Measurements from ENCODE around the gene COL2A1.

COL2A1 gene

GRCh38 chr12:48008950-48009349 is 4.7 kb upstream of the COL2A1 start:
- no peak overlapping the region for H3K27ac ChIP-seq (ENCODE audit: extremely low read depth, low read depth, low read length)
- H3K4me1 ChIP-seq (ENCODE audit: control insufficient read depth, insufficient read depth, low read length) = no peaks in the 10 kb centered on the region
- no peaks in the 10 kb centered on the region for H3K9me3 ChIP-seq (ENCODE audit: control insufficient read depth, insufficient read depth, low read depth, low read length)
- ChIA-PET CTCF (no interaction called here), POLR2A (no interaction called here)
- no peak for TF ChIP-seq ZNF121 (tag by site-specific recombination; IDR thresholded peaks at IDR 0.05)
- TF ChIP-seq BCL11A (tag by site-specific recombination; IDR thresholded peaks at IDR 0.05; ENCODE audit: low read depth) = no peak
- TF ChIP-seq ZIC2 (tag by site-specific recombination; IDR thresholded peaks at IDR 0.05) = no peak
- TF ChIP-seq SCRT1 (tag by site-specific recombination; IDR thresholded peaks at IDR 0.05; ENCODE audit: borderline replicate concordance) = no peak
- no peak for TF ChIP-seq EGR2 (tag by site-specific recombination; IDR thresholded peaks at IDR 0.05; ENCODE audit: low read depth)
- no peaks in the 10 kb centered on the region for H3K36me3 ChIP-seq (ENCODE audit: control insufficient read depth in 2 of 2, insufficient read depth in 1 of 2, low read length in 2 of 2)
- no peak overlapping the region for H3K4me3 ChIP-seq (ENCODE audit: low read depth, low read length)

DNA sequence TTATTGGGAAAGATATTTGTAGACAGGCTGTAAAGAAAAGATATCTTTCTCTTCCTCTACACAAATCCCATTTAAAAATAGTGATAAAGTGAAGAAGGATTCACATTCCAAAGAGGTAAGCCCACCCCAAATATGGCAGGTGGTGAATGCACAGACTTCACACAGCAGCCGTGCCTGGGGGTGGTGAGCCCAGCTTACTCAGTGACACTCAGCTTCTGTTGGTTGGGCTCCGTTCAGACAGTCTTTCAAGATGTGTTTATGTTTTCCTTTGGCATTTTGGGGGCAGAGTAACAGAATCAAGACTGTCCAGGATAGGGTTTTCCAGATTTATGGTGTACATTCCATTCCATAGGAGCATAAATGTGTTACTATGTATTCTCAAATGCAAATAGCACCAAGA is 4.1 kb upstream of the COL2A1 start:
- TF ChIP-seq ZNF132 (tag by site-specific recombination; IDR thresholded peaks at IDR 0.05; ENCODE audit: borderline replicate concordance) = no peak
- TF ChIP-seq, protein P1, sequence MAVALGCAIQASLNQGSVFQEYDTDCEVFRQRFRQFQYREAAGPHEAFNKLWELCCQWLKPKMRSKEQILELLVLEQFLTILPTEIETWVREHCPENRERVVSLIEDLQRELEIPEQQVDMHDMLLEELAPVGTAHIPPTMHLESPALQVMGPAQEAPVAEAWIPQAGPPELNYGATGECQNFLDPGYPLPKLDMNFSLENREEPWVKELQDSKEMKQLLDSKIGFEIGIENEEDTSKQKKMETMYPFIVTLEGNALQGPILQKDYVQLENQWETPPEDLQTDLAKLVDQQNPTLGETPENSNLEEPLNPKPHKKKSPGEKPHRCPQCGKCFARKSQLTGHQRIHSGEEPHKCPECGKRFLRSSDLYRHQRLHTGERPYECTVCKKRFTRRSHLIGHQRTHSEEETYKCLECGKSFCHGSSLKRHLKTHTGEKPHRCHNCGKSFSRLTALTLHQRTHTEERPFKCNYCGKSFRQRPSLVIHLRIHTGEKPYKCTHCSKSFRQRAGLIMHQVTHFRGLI (tag by site-specific recombination; IDR thresholded peaks at IDR 0.05) = peak; percentile 98
- TF ChIP-seq ZNF548 (tag by site-specific recombination; IDR thresholded peaks at IDR 0.05) = no peak
- TF ChIP-seq ZNF16 (tag by site-specific recombination; IDR thresholded peaks at IDR 0.05; ENCODE audit: low read depth) = no peak
- no peak overlapping the region for H3K27ac ChIP-seq (ENCODE audit: extremely low read depth, low read depth, low read length)
- CTCF ChIA-PET = interaction anchor here (0.5 kb wide), 1 partner anchor 8 kb away, joined by 4 read pairs; no protein-coding TSS in a partner anchor
- POLR2A ChIA-PET = no interaction called here
- no peaks in the 10 kb centered on the region for H3K4me1 ChIP-seq (ENCODE audit: control insufficient read depth, insufficient read depth, low read length)
- no peaks in the 10 kb centered on the region for H3K9me3 ChIP-seq (ENCODE audit: control insufficient read depth, insufficient read depth, low read depth, low read length)
- H3K4me3 ChIP-seq (ENCODE audit: low read depth, low read length) = no peak overlapping the region
- no peaks in the 10 kb centered on the region for H3K36me3 ChIP-seq (ENCODE audit: control insufficient read depth in 2 of 2, insufficient read depth in 1 of 2, low read length in 2 of 2)

GRCh38 chr12:48007206-48007605 is 2.9 kb upstream of the COL2A1 start:
- H3K4me1 ChIP-seq (ENCODE audit: control insufficient read depth, insufficient read depth, low read length) = peaks cover 11% of the 10 kb centered on the region
- no peaks in the 10 kb centered on the region for H3K36me3 ChIP-seq (ENCODE audit: control insufficient read depth in 2 of 2, insufficient read depth in 1 of 2, low read length in 2 of 2)
- POLR2A ChIA-PET = no interaction called here

More at GRCh38 chr12:48007206-48007605, 2.9 kb upstream of the COL2A1 start:
- Histone ChIP-seq H3K4me3 (ENCODE audit: low read depth, low read length) (no peak overlapping the region), H3K9me3 (ENCODE audit: control insufficient read depth, insufficient read depth, low read depth, low read length) (no peaks in the 10 kb centered on the region), H3K27ac (ENCODE audit: extremely low read depth, low read depth, low read length) (no peak overlapping the region)
- CTCF ChIA-PET = no interaction called here
- TF ChIP-seq ZBTB26 (tag by site-specific recombination; optimal IDR thresholded peaks at IDR 0.05) = no peak
- no peak for TF ChIP-seq ZNF747 (tag by site-specific recombination; IDR thresholded peaks at IDR 0.05)
- TF ChIP-seq ZBTB7A (tag by site-specific recombination; IDR thresholded peaks at IDR 0.05; ENCODE audit: low read depth) = no peak
- TF ChIP-seq, protein P2, sequence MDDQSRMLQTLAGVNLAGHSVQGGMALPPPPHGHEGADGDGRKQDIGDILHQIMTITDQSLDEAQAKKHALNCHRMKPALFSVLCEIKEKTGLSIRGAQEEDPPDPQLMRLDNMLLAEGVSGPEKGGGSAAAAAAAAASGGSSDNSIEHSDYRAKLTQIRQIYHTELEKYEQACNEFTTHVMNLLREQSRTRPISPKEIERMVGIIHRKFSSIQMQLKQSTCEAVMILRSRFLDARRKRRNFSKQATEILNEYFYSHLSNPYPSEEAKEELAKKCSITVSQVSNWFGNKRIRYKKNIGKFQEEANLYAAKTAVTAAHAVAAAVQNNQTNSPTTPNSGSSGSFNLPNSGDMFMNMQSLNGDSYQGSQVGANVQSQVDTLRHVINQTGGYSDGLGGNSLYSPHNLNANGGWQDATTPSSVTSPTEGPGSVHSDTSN (CRISPR knock-in tag; IDR thresholded peaks at IDR 0.05) = no peak
- TF ChIP-seq ZNF37A (tag by site-specific recombination; IDR thresholded peaks at IDR 0.05) = no peak
- TF ChIP-seq ZNF280D (tag by site-specific recombination; IDR thresholded peaks at IDR 0.05) = no peak
- no peak for TF ChIP-seq ZIC2 (tag by site-specific recombination; IDR thresholded peaks at IDR 0.05)
- TF ChIP-seq ZNF473 (tag by site-specific recombination; IDR thresholded peaks at IDR 0.05) = no peak
- no peak for TF ChIP-seq ZNF223 (tag by site-specific recombination; IDR thresholded peaks at IDR 0.05)
- TF ChIP-seq RBAK (tag by site-specific recombination; IDR thresholded peaks at IDR 0.05) = no peak
- TF ChIP-seq ZNF521 (tag by site-specific recombination; IDR thresholded peaks at IDR 0.05) = no peak

Data from HEK293 (cell line).